CD4-positive, alpha-beta T cell treated with Interferon alpha-2 for 1 hour (primary cell): Measurements from ENCODE around the gene COL7A1.
"Not testable (repeated sequence)": the region's sequence is repeated elsewhere in the genome, so short reads cannot be mapped to it uniquely, and the experiment has no call there.

Experiments used
- DNase-seq, 2 donors: peaks; one replicate each; pipeline ENCODE4 v3.0.0-alpha.2; 2020 to 2022

The COL7A1 gene

DNA sequence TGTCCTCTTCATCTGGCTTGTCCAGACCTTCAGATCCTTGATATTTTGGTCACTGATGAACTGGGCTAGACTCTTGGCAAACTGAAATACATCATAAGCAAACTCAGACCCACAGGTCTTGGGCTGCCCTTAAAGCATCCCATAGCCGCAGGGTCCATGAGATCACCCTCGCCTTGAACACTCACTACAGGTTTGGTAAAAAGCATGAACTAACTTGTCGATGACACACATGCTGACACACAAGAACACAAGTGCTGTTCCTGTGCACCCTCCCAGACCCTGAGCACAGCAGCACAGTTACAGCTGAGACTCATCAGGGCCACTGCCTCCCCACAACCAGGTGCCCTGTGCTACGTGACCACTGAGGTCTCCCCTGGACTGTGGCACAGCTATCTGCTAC lies 59.6 kb downstream of the COL7A1 start:
- no peak for DNase-seq

DNA sequence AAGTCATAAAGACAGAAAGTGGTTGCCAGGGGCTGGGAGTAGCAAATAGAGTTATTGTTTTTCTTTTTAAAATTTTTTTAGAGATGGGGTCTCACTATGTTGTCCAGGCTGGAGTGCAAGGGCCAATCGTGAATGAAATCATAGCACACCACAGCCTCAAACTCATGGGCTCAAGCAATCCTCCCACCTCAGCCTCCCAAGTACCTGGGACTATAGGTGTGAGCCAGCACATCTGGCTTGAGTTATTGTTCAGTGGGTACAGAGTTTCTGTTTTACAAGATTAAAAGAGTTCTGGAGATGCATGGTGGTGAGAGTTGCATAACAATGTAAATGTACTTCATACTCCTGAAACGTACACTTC lies 62.2 kb downstream of the COL7A1 start:
- no peak for DNase-seq

DNA sequence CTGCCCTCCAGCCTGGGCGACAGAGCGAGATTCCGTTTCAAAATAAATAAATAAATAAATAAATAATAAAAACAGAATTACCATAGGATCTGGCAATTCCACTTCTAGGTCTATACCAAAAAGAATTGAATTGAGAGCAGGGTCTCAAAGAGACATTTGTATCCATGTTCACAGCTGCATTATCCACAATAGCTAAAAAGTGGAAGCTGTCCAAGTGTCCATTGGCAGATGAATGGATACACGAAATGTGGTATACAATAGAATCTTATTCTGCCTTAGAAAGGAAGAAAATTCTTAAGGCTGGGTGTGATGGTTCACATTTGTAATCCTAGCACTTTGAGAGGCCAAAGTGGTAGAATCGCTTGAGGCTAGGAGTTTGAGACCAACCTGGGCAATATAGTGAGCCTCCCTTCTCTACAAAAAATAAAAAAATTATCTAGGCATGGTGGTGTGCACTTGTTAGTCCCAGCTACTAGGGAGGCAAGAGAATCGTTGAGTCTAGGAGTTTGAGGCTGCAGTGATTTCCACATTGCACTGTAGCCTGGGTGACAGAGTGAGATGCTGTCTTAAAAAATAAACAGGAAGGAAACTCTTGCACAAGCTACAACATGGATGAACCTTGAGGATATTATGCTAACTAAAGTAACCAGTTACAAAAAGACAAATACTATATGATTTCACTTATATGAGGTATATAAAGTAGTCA lies 62.7 kb downstream of the COL7A1 start:
- no peak for DNase-seq

DNA sequence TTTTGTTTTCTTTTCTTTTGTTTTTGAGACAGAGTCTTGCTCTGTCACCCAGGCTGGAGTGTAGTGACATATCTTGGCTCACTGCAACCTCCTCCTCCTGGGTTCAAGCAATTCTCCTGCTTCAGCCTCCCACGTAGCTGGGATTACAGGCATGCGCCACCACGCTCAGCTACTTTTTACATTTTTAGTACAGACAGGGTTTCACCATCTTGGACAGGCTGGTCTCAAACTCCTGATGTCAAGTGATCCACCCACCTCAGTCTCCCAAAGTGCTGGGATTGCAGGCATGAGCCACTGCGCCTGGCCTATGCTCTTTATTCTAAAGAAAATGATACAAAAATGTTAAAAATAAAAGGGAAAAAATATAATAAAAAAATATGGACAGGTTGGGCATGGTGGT lies 64.4 kb downstream of the COL7A1 start:
- DNase-seq, result not testable (repeated sequence)

DNA sequence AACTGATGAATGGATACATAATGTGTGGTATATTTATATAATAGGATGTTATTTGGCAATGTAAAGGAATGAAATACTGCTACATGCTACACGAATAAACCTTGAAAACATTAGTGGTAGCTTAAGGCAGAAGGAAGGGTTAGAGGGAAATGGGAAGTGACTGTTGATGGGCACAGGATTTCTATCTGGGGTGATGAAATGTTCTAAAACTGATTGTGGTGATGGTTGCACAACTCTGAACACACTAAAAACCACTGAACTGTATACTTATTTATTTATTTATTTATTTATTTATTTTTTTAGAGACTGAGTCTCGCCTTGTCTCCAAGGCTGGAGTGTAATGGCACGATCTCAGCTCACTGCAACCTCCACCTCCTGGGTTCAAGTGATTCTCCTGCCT lies 66.4 kb downstream of the COL7A1 start:
- DNase-seq, result no peak

DNA sequence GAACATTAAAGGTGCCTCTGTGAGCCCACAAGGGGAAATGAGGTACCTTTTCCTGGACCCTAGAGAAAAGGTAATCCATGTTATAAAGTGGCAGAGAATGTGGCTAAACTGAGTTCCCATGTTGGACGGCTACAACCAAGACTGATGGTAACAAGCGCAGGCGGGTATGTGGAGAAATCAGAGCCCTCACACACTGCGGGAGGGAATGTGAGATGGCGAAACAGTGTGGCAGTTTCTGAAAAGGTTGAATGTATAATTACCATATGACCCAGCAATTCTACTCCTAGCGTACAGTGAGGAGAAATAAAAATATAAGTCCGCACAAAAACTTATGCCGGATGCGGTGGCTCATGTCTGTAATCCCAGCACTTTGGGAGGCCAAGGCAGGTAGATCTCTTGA lies 67.1 kb downstream of the COL7A1 start:
- no peak for DNase-seq

DNA sequence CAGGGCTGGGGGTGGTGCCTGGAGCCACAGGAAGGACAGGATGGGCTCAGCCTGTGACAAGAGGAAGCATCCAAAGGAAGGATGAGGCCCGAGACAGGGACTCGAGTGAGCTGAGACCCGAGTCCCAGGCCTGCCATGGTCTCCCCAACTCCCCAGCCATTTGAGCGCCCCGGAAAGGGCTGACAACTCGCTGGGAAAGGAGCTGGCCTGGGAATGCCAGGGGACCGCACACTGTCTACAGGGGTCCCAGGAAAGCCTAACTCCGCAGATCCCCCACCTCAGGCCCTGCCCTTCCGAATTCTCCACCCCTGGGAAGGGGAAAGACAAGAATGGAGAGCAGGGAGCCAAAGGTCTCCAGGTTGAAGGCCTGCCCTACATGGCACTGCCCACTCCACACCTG lies 70.2 kb downstream of the COL7A1 start:
- no peak for DNase-seq

DNA sequence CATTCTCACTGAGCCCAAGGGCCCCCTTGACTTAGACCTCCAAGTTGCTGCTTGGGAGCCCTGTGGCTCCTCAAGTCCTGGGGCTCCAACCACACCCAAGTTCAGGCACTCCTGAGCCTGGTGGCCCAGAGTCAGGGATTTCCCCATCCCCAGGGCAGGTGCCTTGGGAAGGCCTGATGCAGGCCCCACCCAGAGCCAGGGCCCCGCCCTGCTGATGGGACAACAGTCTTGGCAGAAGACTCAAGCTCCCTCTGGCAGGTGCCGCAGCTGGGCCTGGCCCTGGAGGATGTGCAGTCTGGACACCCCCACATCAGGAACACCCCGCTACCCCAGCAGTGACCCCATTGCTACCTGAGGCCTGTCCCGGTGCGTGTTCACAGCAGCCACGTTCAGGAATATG lies 73.5 kb downstream of the COL7A1 start:
- DNase-seq, result no peak

DNA sequence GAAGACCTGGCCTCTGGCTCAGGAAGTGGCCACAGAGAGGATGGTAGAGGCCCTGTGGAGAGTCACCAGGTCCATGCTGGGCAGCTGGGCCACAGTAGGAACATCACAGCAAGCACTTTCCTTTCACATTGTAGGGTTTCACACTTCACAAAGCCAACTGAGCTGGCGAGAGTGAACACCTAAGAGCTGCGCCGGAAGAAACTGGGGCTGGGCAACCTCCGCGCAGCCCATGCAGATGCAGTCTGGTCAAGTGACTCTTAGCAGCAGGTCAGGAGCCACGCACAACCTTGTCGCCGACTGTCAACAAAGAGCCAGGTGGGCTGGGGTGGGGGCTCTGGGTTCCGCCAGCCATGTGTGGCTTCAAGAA lies 75.9 kb downstream of the COL7A1 start:
- DNase-seq, result no peak

DNA sequence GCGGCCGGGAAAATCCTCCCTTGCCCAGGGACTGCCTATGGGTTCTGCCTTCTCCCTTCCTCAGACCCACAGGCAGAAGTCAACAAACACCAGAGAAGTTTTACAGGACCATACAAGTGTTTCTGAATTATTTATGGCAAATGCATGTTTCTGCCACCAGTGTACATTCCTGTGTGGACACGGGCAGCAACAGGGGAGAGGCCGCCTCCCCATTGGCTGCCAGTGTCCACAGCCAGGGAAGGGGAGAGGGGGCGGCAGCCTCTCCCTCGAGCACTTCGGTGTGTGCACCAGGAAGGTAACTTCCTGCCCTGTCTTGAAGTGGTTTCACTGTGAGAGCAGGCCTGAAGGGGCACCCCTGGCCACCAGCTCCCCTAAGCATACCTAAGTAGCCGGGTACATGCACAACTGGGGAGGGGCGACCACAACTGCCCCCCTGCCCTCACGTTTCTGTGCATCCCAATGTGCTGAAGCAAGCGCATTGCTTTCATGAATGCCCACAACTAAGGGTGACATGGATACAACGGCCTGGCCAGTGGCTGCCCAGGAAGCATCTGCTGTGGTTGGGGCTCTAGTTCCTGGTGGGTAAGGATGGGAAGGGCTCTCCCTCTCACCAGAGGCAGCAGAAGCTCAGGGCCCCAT lies 76.4 kb downstream of the COL7A1 start:
- DNase-seq, result peak in 1 of 2 donors; percentile 31

DNA sequence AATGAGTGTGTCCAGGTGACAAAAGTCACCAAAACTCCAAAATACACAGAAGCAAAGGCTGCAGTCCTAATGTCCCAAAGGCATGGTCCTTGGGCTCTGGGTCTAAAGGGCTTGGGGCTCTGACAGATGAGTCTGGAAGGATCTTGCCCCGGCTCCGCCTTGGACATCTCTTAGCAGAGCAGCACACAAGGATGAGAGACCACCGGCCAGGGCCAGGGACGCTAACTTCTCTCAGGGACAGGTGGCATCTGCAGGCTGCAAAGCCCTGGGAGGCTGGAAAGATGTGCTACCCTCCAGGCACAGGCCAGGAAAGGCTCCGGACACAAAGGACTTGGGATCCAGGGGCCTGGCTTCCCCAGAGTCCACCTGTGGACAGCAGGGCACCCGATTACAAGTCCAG lies 77.1 kb downstream of the COL7A1 start:
- no peak for DNase-seq

DNA sequence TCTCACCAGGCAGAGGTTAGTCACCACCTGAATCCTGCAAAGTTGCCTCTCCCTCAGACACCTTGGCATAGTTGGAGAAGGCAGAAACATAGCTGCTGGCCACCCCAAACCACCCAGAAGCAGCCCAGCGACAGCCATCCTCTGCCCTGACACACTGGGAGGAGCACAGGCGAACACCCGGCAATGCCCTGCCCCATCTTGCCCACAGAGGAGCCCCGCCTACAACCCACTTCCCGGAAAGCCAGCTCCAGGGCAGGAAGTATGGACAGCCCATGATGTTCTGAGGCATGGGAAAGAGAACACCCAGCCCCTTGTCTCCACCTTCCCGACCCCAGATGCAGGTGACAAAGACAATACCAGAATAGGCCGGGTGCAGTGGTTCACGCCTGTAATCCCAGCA lies 78.6 kb downstream of the COL7A1 start:
- peak; percentile 44 to 71 for DNase-seq

DNA sequence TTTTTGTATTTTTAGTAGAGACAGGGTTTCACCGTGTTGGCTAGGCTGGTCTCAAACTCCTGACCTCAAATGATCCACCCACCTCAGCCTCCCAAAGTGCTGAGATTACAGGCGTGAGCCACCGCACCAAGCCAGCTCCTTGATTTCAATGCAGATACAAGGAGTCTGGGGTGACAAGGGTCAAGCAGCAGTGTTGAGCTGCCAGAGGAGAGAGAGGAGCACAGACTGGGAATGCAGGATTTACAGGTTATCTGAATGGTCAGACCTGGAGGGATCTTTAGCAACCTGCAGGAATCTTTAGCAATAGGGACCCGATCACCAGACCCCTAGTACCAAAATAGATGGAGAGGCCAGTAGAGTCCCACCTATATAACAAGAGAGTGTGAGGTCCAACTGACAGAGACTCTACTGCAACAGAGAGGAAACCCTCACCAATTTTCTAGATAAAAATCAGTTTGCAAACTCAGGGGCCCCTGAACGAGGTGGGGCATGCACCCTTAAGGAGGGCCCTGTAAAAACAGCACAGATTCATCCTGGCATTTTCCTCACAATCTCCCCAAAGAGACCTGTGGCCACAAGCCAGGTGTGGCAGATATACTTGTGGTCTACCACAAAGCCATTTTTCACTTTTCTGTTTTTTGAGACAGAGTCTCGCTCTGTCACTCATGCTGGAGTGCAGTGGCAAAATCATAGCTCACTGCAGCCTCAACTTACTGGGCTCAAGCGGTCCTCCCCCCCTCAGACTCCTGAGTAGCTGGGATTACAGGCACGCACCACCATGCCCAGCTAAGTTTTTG lies 80.5 kb downstream of the COL7A1 start:
- peak in 1 of 2 donors; percentile 58 for DNase-seq
